VCaP (cell line): ENCODE results near the gene CCDC107.
A peak's percentile ranks its signal among the peaks of the same experiment; 100 is the strongest.

ENCODE experiments used
- H3K27ac ChIP-seq: fragments of 450-650 bp; 2 replicates; pipeline ENCODE4 v1.5.1; 2017
- TF ChIP-seq, protein P1 (sequence below): fragments of 450-650 bp; conservative IDR thresholded peaks from 2 replicates; pipeline ENCODE4 v1.5.1; 2017; ENCODE audit warnings: mild to moderate bottlenecking, moderate library complexity

The CCDC107 gene

DNA sequence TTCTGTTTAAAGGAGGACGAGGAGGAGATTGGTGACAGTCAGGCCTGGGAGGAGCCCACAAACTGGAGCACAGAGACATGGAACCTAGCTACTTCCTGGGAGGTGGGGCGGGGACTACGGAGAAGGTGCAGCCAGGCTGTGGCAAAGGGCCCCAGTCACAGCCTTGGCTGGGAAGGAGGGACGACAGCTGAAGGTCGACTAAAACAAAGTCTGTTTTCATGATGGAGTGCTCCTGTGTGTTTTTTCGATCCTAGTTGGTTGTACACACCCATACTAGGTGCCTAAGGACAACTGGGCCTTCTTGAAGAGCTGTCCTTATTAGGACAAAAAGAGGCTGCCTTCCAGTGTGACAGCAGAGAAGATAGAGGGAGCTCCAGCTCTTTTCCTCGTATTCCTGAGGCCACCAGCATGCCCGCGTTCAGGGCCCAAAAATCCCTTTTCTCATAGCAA is 2.9 kb downstream of the CCDC107 start:
- TF ChIP-seq, protein P1, sequence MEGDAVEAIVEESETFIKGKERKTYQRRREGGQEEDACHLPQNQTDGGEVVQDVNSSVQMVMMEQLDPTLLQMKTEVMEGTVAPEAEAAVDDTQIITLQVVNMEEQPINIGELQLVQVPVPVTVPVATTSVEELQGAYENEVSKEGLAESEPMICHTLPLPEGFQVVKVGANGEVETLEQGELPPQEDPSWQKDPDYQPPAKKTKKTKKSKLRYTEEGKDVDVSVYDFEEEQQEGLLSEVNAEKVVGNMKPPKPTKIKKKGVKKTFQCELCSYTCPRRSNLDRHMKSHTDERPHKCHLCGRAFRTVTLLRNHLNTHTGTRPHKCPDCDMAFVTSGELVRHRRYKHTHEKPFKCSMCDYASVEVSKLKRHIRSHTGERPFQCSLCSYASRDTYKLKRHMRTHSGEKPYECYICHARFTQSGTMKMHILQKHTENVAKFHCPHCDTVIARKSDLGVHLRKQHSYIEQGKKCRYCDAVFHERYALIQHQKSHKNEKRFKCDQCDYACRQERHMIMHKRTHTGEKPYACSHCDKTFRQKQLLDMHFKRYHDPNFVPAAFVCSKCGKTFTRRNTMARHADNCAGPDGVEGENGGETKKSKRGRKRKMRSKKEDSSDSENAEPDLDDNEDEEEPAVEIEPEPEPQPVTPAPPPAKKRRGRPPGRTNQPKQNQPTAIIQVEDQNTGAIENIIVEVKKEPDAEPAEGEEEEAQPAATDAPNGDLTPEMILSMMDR = peak; percentile 46
- H3K27ac ChIP-seq = no peak overlapping the region

DNA sequence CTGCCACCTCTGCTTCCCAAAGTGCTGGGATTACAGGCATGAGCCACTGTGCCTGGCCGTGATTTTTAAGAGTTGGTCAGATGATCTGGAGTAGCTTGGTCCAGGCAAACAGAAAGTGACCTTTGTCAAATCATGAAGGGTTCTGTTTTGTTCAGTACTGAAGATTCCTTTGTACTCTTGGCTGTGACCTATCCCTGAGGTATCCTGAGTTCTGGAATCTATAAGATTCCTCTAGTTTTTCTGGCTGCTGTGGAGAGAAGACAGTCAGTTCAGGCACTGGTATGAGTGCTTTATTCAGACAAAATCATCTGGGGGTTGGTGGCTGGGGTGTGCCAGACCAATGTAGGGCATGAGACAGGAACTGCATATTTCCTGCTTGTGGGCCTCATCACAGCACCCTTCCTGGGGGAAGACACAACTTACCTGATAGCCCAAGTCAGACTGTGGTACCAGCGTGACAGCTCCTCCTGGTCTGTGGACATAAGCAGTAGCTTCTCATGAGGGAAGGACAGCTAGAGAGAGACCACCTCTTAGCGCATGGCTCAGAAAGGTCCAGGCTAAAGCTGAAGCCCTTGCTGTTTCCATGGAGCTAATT is 3.8 kb downstream of the CCDC107 start:
- TF ChIP-seq, protein P1 = no peak
- no peak overlapping the region for H3K27ac ChIP-seq

DNA sequence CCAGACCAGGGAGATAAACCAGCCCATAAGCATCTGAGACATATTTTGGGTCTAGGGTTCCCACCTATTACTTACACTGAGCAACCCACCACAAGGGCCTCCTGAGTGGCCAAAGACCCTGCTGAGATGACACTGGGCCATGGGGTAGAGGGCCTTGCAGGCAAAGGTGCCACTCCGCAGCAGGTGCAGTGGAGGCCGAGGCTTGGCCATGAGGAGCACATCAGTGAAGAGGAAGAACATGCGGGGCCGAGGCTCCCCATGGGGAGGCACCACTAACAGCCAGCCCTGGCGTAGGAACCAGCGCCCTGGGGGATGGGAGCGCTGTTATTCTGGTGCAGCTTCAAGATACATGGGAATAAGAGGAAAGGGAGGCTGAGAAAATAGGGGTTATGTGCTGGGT is 4.3 kb downstream of the CCDC107 start:
- no peak overlapping the region for H3K27ac ChIP-seq
- TF ChIP-seq, protein P1 = no peak

DNA sequence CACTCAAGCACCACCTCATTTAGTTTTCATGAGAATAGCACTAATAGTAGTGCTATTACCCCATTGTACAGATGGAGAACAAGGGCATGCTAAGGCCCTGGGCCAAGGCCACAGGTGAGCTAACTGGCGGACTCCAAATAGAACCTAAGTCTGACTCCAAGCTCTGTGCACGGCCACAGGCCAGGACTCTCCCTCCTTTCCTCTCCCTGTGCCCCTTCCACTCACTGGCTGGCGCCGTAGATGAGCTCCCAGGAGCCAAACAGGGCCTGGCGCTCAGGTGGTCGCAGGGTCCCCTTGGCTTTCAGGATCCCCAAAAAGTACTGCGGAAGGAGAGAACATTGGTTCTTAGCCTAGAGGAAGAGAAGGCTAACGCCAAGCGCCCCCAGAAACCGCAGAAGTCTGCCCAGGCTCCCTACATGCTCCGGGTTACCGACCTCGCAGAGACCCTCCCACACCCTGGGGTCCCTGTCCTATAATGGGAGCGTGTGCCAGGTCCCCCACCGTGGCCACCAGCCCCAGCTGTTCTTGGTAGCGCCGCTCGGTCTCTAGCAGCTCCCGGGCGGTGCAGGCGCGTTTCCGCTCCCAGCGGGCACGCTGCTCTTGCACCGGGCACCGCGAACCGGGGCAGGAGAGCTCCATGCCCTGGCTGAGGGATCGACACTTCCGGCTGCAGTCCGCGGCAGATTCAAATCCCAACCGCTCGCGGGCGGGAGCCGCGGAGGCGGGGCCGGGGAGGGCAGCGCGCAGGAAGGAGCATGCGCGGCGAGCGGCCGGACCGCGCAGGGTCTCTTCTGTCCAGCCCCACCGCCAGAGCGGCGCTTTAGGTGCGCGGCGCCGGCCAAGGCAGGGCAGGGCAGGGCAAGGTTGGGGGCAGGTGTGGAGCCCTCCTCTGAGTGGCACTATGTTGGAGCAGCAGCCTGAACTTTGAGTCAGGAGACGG is 6.7 kb downstream of the CCDC107 start, which contains the start of gene ARHGEF39:
Gene ARHGEF39 (minus strand): TSS at position 665 of the 940 bp plus-strand sequence. CDS start 26 bp downstream, at position 639.
- TF ChIP-seq, protein P1 = peak; percentile 66
- H3K27ac ChIP-seq = peak within 1 kb of the TSS; percentile 81

DNA sequence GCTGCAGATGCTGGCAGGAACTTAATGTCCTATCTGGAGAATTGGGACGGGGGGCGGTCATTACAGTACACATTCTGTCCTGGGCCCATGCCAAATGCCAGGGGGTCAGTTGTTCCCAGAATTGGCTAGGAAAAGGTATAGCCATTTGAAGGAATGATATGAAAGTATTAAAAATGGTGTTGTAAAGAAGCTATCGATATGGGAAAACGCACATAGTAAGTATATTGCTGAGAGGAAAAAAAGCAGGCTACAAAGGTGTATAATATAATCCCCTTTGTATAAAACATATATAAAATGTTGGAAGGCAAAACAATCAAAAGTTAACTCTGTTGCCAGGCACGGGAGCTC is 7.4 kb downstream of the CCDC107 start:
- TF ChIP-seq, protein P1 = peak; percentile 8; the same call in 1 of the 2 replicates
- peak overlapping the region; percentile 81 for H3K27ac ChIP-seq

DNA sequence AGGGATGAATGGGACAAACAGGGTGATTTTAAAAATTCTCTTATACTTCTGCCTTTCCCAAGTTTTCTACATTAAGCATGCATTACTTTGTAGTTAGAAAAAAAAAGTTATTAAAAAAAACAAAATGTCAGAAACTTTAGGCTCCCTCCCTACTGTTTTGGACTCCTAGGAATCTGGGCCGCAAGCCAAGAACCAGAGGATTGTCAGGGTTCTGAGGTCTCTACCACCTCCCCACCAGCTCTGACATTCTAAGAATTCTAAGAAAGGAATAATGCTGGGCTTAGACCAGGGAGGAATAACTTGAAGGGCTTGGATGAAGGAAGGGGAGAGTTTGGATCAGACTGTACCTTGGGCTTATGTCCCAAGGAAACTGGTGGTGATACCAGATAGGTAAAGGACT is 8.0 kb downstream of the CCDC107 start:
- peak overlapping the region; percentile 81; the same call in 1 of the 2 replicates for H3K27ac ChIP-seq
- TF ChIP-seq, protein P1 = no peak

DNA sequence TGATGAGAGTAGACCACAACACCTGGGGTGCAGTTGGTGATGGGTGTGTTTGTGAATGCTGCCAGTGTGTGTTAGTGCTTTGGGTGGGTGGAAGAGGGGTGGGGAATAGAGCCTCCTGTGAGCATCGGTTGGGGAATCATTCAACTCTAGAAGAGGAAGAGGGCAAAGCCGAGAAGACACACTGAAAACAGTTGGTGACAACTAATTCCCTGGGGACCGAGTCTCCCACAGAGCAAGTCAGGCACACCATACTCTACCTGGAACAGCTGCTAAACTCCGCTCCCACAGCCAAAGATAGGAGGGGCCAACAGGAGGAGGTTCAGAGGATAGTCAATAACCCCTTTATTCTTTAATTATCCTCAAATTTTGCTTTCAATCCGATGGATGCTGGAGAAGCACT is 8.5 kb downstream of the CCDC107 start:
- TF ChIP-seq, protein P1 = no peak
- H3K27ac ChIP-seq = no peak overlapping the region
